D721Med (cell line): ENCODE results near the gene RECK.

Experiments
- DNase-seq: peaks from one replicate; pipeline ENCODE4 v3.0.0; 2011; ENCODE audit warnings: low spot score; ENCODE audit not compliant: insufficient read length
- FAIRE-seq: peaks from 2 replicates; lab custom pipeline; 2011; peaks lifted over from hg19 to GRCh38; lab: Jason Lieb, UNC
- TF ChIP-seq, protein P1 (sequence below): IDR thresholded peaks from 2 replicates; pipeline ENCODE4 v1.5.1; 2012; ENCODE audit warnings: mild to moderate bottlenecking, control low read depth; ENCODE audit not compliant: insufficient read depth; ENCODE audit errors: missing control alignments

Gene RECK

DNA sequence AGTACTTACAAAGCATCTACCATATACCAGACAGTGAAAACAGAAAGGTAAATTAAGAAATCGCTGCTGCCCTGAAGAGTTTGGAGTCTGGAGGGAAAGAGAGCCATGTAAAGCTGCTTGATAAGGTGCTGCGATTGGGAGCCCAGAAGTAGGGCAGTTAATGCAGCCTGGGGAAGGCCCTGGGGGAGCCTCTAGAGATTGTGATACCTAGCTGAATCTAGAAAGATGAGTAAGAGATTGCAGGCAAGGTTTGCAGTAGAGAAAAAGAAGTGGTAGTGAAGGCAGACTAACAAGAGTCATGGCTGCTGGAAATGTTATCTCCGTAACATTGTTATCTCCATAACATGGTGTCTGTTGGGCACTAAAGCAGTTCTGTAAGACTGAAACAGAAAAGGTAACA, 75.8 kb downstream of the RECK start:
- DNase-seq (no peak), FAIRE-seq (no peak)
- TF ChIP-seq, protein P1, sequence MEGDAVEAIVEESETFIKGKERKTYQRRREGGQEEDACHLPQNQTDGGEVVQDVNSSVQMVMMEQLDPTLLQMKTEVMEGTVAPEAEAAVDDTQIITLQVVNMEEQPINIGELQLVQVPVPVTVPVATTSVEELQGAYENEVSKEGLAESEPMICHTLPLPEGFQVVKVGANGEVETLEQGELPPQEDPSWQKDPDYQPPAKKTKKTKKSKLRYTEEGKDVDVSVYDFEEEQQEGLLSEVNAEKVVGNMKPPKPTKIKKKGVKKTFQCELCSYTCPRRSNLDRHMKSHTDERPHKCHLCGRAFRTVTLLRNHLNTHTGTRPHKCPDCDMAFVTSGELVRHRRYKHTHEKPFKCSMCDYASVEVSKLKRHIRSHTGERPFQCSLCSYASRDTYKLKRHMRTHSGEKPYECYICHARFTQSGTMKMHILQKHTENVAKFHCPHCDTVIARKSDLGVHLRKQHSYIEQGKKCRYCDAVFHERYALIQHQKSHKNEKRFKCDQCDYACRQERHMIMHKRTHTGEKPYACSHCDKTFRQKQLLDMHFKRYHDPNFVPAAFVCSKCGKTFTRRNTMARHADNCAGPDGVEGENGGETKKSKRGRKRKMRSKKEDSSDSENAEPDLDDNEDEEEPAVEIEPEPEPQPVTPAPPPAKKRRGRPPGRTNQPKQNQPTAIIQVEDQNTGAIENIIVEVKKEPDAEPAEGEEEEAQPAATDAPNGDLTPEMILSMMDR, result no peak

DNA sequence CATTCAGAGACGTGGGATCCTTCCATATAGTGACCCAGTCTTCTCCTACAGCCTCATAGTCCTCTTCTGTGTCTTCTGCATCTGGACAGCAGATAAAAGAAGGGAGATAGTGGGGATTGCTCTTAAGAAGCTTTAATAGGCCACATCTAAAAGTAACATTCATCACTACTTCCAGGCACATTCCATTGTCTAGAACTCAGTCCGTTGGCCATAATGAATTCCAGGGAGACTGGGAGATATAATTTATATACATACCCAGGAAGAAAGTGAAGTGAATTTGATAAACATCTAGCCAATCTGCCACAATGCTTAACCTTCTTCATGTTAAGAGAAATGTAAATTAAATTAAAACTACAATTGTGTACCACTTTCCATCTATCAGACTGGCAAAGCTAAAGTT, 77.3 kb downstream of the RECK start:
- TF ChIP-seq, protein P1, result no peak
- no peak for DNase-seq
- FAIRE-seq, result no peak

DNA sequence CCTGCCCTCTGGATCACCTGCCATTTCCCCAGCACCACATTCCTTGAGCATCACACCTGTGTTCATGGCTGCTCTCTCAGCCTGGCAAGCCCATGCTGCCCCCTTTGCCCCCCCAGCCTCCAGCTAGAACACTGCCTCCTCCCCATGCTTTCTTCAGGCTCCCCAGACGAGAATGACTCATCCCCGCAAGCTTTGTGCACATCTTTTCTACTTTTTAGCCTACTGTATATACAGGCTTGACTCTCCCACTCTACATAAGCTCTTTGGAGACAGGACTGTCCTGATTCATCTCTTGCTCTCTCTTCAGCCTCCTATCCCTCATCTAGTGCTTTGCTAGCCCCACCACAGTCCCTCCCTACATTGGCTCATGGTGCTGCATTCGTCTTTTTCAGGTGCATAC, 79.9 kb downstream of the RECK start:
- DNase-seq (no peak), FAIRE-seq (no peak)
- TF ChIP-seq, protein P1, result no peak

DNA sequence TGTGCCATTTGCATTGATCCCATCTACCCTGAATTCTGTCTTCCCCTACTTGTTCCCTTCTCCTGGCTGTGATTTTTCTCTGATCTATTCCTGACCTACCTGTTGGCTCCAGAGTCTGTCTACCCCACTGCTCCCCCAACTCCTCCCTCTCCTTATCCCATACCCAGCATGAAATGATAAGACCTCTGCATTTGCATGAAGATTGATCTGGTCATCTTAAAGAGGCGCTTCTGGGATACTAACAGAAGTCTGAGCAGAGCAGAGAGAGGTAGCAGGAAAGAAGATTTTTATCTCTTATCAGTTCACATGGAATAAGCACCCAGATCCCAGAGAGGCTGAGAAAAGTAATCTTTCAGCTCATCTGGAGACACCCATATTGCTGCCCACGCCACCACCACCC, 81.5 kb downstream of the RECK start:
- DNase-seq (no peak), FAIRE-seq (no peak)
- TF ChIP-seq, protein P1, result no peak

DNA sequence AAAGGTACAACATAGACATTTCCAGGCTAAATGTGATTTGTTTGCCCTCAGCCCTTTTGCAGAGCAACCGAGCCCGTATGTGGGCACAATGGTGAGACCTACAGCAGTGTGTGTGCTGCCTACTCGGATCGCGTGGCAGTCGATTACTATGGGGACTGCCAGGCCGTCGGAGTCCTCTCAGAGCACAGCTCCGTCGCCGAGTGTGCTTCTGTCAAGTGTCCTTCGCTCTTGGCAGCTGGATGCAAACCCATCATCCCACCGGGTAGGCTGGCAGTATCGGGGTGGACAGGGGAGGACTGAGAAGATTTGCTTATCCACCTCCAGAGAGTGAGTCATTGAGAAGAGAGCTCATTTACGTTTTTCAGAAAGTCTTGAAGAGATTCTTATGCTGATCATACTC, 82.0 kb downstream of the RECK start:
- no peak for FAIRE-seq
- no peak for DNase-seq
- TF ChIP-seq, protein P1, result no peak

DNA sequence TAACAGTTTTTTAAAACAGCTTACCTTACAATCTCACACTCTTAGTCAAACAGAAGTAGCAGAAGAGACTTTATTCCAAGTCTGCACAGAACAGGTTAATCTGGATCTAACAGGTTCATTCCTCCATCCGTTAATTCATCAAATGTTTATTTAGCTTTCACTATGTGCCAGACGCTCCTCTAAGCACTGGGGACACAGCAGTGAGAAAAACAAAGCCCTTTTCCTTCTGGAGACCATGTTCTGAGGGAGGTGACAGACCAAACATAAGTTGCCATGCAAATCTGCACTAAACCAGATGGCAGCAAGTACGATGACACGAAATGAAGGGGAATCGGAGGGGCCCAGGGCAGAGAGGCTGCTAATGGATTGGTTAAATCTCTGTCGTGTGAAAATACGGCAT, 82.8 kb downstream of the RECK start:
- peak; percentile 73 for FAIRE-seq
- TF ChIP-seq, protein P1, result no peak
- DNase-seq, result no peak

DNA sequence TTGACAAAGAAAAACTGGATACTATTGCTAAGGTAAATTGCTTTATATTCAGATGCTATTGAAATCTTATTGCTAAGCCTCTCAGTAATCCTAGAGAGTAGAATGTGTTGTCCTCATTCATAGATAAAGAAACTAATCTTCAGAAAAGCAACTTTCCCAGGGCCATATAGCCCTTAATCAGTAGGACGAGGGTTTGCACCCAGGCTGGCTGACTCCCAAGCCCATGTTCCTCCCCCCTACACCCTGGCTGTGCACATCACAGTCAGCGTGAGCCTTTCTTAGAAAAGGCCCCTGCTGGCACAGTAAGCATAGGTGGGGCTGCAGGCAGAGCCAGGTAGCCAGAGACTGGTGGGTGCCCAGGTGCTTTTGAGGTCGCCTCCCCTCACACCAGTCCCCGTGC, 84.0 kb downstream of the RECK start:
- FAIRE-seq, result no peak
- DNase-seq, result no peak
- TF ChIP-seq, protein P1, result no peak
